DMS 273 (cell line): ENCODE measurements around the gene STPG3.
A peak's percentile ranks its signal among the peaks of the same experiment; 100 is the strongest.

Source experiments
- DNase-seq: peaks from one replicate; lab custom pipeline; 2025; ENCODE audit not compliant: unreplicated experiment; lab: John Stamatoyannopoulos, UW

The STPG3 gene

DNA sequence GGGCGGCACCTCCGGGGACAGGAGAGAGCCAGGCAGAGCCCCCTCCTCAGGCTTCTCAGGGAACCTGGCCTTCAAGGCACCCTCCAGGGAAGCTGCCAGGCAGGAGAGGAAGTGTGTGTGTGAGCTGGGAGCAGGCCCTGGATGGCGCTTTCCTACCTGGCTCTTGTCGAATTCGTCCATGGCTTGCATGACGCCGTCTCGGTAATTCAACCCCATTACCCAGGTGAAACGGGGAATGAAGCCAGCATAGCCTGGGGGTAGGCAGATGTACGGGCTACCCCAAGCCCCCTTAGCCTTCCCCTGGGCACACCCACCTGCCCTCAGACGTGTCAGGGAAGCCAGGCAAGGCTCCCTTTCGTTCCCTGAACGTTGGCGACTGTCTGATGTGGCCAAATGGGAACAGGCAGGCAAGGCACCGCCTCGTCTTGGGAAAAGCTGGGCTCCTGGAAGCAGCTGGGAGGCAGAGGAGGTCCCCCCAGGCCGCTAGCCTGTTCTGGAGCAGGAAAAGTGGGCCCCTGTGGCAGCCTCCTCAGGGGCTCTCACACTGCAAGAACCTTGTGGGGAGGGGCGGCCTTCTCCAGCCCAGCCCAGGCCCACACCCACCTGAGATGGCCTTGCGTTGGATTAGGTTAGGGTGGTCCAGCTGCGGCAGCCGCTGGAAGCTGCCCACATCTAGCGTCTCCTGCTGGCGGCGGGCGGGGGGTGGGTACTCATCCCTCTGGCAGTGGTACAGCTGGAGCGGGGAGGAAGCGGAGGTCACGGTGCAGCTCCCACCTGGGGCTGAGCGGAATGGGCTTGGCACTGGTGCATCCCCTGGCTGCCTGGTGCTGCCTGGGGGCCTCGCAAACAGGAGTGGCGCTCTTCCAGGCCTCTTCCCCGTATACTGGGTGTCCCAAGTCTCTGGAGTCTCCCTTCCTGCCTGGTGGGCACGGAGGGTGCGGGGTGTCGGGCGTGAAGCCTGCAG lies 6.3 kb upstream of the STPG3 start:
- DNase-seq = peak; percentile 62

GRCh38 chr9:137245450-137246421 lies 5.3 kb upstream of the STPG3 start:
- DNase-seq = peak; percentile 75

GRCh38 chr9:137247135-137247915 lies 3.8 kb upstream of the STPG3 start:
- DNase-seq = no peak

- no peak for DNase-seq
Observed at GRCh38 chr9:137247916-137248175, 3.2 kb upstream of the STPG3 start.

DNA sequence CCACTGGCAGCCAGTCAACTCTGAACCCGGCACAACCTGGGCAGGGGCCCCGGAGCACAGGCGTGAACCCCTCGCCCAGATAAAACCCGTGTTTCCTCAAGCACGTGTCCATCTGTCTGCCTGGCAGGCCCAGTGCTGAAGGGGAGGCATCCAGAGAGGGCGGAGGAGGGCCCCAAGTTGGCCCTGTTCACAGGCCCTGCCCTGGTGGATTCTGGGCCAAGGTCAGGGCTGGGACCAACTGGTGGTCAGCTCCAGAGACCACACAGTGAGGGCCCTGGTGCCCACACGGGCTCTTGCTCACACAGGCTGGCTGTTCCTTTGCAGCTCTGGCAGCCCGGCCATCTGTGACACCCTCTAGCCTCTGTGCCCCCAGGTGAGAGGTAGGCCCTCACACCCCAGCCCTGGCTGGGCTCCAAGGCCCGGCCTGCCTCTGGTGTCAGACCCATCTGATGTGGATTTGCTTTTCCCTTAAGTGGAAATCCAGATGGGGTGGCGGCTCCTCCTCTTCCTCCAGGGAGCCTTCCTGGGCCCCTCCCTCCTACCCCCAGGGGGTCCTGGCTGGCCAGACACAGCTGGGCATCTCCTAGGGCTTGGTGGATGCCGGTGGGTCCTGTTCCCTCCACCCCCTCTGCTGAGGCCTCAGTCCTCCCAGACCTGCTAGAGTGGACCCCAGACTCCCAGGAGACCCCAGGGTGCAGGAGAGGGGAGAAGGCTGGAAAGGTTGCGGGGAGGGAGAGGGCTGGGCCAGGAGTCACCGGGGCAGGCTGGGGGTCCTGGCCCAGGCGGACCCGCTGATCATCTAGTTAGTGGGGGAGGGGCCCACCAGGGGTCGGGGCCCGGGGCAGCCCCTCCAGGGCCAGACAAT lies 525 bp upstream of the STPG3 start:
- peak; percentile 71 for DNase-seq

DNA sequence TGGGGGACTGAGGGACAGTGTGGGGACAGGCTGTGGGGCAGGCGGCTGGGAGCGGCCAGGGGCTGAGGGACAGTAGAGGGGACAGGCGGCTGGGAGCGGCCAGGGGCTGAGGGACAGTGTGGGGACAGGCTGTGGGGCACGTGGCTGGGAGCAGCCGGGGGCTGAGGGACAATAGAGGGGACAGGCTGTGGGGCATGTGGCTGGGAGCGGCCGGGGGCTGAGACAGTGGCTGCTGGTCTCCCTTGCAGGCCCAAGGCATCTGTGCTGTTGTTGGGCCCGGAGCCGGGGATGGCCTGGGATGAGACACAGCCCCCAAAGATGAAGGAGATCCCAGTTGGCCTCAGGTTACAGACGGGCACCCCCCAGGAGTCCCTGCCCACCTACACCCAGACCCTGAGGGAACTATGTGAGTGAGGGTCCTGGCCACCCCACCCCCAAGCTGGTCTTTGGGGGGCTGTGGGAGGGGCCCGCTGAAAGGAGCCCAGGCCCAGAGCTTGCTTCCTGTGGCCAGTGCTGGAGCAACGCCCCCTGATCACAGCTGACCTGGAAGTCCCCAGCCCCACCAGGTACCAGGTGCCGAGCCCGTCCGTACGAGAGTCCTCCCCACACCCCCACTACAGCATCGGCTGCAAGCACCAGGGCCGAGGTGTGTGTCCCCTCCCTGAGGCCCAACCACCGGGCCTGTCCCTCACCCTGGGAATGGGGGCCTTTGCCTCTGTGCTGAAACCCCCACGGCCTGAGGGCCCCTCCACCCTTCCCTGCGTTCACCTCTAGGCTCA lies 593 bp downstream of the STPG3 start:
- DNase-seq = no peak

DNA sequence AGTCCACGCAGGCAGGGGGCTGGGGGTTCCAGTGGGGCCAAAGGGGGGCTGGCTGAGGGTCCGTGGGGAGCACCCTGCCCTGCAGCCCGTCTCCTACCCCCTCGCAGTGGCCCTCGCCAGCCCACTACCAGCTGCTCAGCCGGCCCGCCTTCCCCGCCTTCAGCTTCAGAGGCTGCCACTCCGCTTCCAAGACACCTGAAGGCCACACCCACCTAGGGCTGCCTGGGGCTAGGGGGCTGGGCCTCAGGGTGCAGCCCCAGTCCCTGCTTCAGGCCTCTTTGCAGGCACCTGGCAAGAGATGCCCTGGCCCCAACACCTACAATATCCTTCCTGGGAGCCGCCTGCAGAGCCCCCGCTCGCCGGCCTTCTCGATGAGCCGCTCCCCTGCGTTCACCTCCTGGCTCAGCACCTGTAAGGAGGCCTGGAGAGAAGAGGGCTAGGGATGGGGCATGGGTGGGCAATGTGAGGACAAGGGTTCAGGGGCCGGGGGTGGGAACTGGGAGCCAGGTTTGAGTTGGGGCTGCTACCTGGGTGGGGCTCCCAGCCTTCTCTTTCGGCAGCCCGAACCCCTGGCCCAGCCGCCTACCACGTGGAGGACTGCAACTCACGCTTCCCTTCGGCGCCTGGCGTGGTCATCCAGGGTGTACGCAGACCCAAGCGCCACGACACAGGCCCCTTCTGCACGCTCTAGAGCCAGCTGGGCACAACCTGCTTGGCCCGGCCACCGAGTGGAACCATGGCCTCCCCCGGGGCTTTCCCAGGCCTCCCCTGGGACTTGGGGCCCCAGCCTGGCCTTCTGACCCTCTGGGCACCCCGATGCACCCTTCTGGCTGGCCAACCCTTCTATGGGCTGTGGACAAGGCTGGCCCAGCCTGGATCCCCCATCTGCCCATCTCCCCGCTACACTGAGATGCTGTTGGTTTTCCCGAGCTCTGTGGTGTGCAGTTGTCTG lies 1.7 kb downstream of the STPG3 start:
- DNase-seq = peak; percentile 39

DNA sequence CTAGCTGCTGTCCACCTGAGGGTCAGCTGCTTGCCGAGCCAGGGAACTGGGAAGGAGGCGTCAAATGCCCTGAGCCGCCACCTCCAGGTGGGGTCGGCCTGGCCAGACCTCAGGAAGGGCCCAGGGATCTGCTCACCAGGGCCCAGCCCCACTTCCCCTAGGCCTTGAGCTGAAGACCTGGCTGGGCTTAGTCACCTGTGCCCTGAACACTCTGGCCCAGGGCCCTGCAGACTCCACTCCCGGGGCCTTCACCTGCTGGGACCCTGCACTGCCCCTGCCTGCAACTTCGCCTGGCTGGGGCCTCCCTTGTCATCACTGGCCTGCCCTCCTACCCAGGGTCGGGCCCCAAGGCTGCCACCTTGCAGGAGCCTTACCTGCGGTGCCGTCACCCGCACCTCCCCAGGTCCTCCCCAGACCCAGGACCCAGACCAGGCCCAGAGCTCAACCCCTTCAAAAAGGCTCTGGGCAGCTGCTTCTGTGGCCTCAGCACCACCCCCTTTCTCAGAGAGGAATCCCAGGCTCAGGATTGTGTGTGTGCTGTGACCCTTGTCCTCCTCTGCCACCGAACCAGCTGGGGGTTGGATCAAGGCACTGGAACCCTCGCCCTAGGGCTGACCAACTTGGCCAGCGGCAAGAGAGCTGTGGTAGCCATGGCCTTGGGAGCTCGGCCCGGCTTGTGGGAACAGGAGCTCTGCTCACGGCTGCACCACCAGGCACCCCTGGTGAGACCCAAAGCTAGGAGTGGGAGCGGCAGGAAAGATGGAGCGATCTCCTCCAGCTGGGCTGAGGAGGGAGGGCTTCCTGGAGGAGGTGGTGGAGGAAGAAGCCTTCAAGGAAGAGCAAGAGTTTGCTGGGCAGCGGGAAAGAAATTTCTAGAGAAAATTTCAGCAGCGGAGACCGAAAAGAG lies 2.9 kb downstream of the STPG3 start:
- no peak for DNase-seq

DNA sequence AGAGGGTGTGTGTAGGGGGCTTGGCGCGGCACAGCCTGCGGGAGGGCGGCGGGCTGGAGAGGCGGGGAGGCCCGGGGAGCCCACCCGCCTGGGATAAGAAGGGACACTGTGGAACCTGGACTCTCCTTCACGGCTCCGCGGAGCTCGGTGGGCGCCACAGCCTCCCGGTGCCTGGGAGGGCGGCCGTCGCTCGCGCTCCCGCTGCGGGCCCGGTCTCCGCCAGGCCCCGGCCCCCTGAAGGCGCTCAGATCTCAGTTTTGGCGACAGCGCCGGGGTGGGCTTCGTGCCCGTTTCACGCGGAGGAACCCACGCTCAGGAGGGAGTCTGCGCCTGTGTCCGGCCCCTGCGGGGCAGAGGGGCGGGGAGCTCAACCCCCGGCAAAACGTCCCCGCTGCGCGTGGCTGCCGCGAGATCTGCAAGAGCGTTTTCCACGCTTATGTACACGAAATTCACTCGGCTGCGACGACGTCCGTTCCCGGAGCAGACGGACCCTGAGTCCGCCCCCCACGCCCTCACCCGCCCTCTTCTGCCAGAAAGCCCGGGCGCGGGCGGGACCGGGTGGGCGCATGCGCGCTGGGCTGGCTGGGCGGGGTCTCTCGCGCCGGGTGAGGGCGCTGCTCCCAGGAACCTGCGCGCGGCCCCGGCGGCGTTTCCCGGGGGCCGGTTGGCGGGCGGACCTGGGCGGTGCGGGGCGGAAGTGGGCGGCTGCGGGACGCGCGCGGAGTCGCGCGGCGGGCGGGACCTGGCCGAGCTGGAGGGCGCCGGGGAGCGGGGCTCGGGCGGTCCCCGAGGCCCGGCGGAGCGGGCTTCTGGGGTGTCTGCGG lies 3.8 kb downstream of the STPG3 start, which contains the start of gene NELFB:
Gene NELFB (plus strand): TSS at position 704 of the 824 bp plus-strand sequence.
- peak; percentile 95 for DNase-seq

- DNase-seq = peak; percentile 74
Observed at GRCh38 chr9:137255448-137256114, 4.5 kb downstream of the STPG3 start.

- DNase-seq = no peak
Observed at GRCh38 chr9:137256362-137256761, 5.3 kb downstream of the STPG3 start.

DNA sequence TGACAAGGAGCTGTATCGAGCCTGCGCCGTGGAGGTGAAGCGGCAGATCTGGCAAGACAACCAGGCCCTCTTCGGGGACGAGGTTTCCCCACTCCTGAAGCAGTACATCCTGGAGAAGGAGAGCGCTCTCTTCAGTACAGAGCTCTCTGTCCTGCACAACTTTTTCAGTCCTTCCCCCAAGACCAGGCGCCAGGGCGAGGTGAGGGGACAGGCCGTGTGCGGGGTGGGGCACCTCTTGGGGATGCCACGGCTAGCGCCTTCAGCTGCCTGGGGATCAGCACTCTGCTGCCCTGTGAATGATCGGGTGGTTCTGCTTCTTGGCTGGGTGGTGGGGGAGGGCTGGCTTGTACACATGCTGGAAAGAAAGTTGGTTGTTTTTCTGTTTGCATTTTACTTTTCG lies 5.8 kb downstream of the STPG3 start:
- DNase-seq = no peak

DNA sequence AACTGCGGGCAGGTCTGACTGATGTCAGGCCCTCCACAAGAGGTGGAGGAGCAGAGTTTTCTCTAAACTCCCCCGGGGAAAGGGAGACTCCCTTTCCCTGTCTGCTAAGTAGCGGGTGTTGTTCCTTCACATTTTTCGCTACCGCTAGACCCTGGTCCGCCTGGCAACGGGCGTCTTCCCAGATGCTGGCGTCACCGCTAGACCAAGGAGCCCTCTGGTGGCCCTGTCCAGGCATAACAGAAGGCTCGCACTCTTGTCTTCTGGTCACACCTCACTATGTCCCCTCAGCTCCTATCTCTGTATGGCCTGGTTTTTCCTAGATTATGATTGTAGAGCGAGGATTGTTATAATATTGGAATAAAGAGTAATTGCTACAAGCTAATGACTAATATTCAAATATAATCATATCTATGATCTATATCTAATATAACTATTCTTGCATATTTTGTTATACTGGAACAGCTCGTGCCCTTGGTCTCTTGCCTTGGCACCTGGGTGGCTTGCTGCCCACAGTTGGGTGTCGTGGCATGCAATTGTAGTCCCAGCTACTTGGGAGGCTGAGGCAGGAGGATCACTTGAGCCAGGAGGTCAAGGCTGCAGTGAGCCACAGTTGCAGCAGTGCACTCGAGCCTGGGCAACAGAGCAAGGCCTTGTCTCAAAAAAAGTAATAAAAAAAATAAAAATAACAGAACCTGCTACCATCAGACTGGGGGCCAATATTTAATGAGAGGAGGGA lies 11.3 kb downstream of the STPG3 start:
- DNase-seq = peak; percentile 67

DNA sequence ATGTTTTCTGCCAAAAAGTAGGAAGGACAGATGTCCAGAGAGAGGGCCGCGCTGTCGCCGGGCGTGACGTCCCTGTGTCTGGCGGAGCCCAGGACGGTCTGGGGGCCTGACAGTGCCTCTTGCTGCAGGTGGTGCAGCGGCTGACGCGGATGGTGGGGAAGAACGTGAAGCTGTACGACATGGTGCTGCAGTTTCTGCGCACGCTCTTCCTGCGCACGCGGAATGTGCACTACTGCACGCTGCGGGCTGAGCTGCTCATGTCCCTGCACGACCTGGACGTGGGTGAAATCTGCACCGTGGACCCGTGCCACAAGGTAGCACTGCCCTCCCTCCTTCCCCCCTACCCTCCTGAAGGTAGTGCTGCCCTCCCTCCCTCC lies 11.8 kb downstream of the STPG3 start:
- no peak for DNase-seq

DNA sequence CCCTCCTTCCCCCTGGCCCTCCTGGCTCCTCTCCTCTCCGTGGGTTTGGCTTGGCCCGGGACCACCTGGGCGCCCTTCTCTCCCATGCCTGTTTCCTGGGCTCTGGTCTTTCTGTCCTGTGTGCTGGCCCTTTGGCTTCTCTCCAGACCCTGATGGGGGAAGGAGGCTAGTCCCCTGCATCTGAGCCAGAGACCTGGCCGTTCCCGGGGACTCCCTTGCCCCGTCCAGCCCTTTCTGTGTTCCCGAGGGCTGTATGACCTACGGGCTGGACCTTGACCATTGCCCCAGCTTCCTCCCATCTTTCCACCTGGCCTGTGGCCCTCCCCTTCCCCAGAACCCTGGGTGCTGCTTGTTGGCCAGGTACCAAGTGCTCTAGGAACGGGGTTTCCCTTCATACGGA lies 12.4 kb downstream of the STPG3 start:
- DNase-seq = no peak
